Gastroesophageal sphincter (tissue), 4 donors: ENCODE measurements around the gene PXDC1. TPM values are rescaled to one million over a fixed set of nuclear protein-coding genes. Genes with fewer than 3 reads are reported as not detected.
A peak's percentile ranks its signal among the peaks of the same experiment; 100 is the strongest.

Experiments used
- ATAC-seq: fragments of 150-250 bp; one replicate; pipeline ENCODE4 v1.9.1; 2016; ENCODE audit warnings: mild to moderate bottlenecking, moderate library complexity
- H3K27ac ChIP-seq, 4 donors: fragments of 200-600 bp; sonication (generic) in 3 of 4; 1 replicate in 3 of 4; 2 replicates in 1 of 4; pipeline ENCODE4 v1.5.1; 2016 to 2019
- H3K27me3 ChIP-seq: fragments of 200-600 bp; sonication (generic); one replicate; pipeline ENCODE4 v1.5.1; 2019
- H3K36me3 ChIP-seq, 2 donors: fragments of 200-600 bp; sonication (generic); one replicate each; pipeline ENCODE4 v1.5.1; 2019; ENCODE audit warnings: control low read depth in 1 of 2
- H3K4me1 ChIP-seq, 3 donors: fragments of 200-600 bp; sonication (generic); 1 replicate in 2 of 3; 2 replicates in 1 of 3; pipeline ENCODE4 v1.5.1; 2016 to 2019; ENCODE audit warnings: control low read depth in 2 of 3
- H3K4me3 ChIP-seq, 2 donors: fragments of 200-600 bp; sonication (generic); one replicate each; pipeline ENCODE4 v1.5.1; 2019; ENCODE audit warnings: mild to moderate bottlenecking in 1 of 2, moderate library complexity in 1 of 2
- H3K9me3 ChIP-seq, 3 donors: fragments of 200-600 bp; sonication (generic); one replicate each; pipeline ENCODE4 v1.5.1; 2017 to 2019; ENCODE audit warnings: control low read depth in 2 of 3
- CTCF ChIP-seq, 4 experiments: fragments of 200-600 bp in 2 of 4; fragments of 450-650 bp in 2 of 4; sonication (generic) in 1 of 4; IDR thresholded peaks; one replicate each; pipeline ENCODE4 v1.5.1; 2017 to 2019; ENCODE audit warnings: antibody characterized with exemption in 4 of 4, mild to moderate bottlenecking in 2 of 4, moderate library complexity in 2 of 4
- EP300 ChIP-seq: sonication (generic); formaldehyde crosslinking; IDR thresholded peaks from one replicate; pipeline ENCODE4 v1.6.1; 2017; ENCODE audit warnings: antibody characterized with exemption, mild to moderate bottlenecking
- POLR2A ChIP-seq, 2 donors: fragments of 450-650 bp; IDR thresholded peaks; one replicate each; pipeline ENCODE4 v1.6.1; 2017; ENCODE audit warnings: antibody characterized with exemption in 2 of 2, mild to moderate bottlenecking in 2 of 2, moderate library complexity in 1 of 2
- POLR2AphosphoS5 ChIP-seq: sonication (generic); formaldehyde crosslinking; IDR thresholded peaks from one replicate; pipeline ENCODE4 v1.6.1; 2017; ENCODE audit warnings: antibody characterized with exemption
- WGBS, 2 donors: methylation state at CpG; one replicate each; pipeline ENCODE4 v1.1.5; 2018; ENCODE audit warnings: low coverage in 1 of 2; 5-methylcytosine and 5-hydroxymethylcytosine counted together
- total RNA-seq, 4 donors: library from RNA; depleted of rRNA; stranded (reverse); fragments of >200 nt; gene quantifications; one replicate each; pipeline ENCODE4 v1.1.0, GENCODE V29; 2016

PXDC1 gene
- total RNA-seq, 4 donors from 2014 or later, result 78.3 to 182 (median 152) TPM

GRCh38 chr6:3735029-3735605 lies 16.4 kb downstream of the PXDC1 start:
- H3K9me3 ChIP-seq, result peaks cover 0 to 6% (median 0%) of the 10 kb centered on the region in 3 donors
- WGBS, 2 donors, result 95 to 100% methylated on average over 2 to 5 of the region's 5 CpGs
- peaks cover 0 to 79% of the 10 kb centered on the region in 2 donors for H3K36me3 ChIP-seq
- H3K27ac ChIP-seq, result no peak overlapping the region
- H3K4me1 ChIP-seq, result peaks cover 0 to 74% (median 29%) of the 10 kb centered on the region in 3 donors
- no peaks in the 10 kb centered on the region for H3K27me3 ChIP-seq
- no peak for TF ChIP-seq CTCF (IDR thresholded peaks at IDR 0.05)
- TF ChIP-seq POLR2AphosphoS5, result no peak
- no peak for TF ChIP-seq EP300
- no peak for TF ChIP-seq POLR2A (IDR thresholded peaks at IDR 0.05)
- H3K4me3 ChIP-seq, result no peak overlapping the region
- no peak for ATAC-seq

GRCh38 chr6:3734023-3734422 lies 17.5 kb downstream of the PXDC1 start:
- Histone ChIP-seq H3K4me3 (no peak overlapping the region), H3K9me3 (peaks cover 0 to 6% (median 0%) of the 10 kb centered on the region in 3 donors), H3K27ac (no peak overlapping the region), H3K4me1 (peaks cover 0 to 71% (median 20%) of the 10 kb centered on the region in 3 donors), H3K27me3 (no peaks in the 10 kb centered on the region), H3K36me3 (peaks cover 0 to 90% of the 10 kb centered on the region in 2 donors)
- TF ChIP-seq POLR2AphosphoS5 (no peak), CTCF (IDR thresholded peaks at IDR 0.05) (no peak), EP300 (no peak), POLR2A (IDR thresholded peaks at IDR 0.05) (no peak)
- WGBS, 2 donors, result 77% methylated on average over 8 of the region's 10 CpGs; no CpG with 5 or more reads in 1 of the 2 donors
- no peak for ATAC-seq

GRCh38 chr6:3733321-3733925 lies 18.1 kb downstream of the PXDC1 start:
- Histone ChIP-seq H3K27me3 (no peaks in the 10 kb centered on the region), H3K4me3 (no peak overlapping the region), H3K9me3 (peaks cover 0 to 6% (median 0%) of the 10 kb centered on the region in 3 donors), H3K36me3 (peaks cover 0 to 91% of the 10 kb centered on the region in 2 donors), H3K4me1 (peaks cover 0 to 65% (median 19%) of the 10 kb centered on the region in 3 donors), H3K27ac (peak overlapping the region in 1 of 4 donors; percentile 1)
- no peak for TF ChIP-seq POLR2AphosphoS5
- no peak for TF ChIP-seq EP300
- TF ChIP-seq CTCF (IDR thresholded peaks at IDR 0.05), result no peak
- TF ChIP-seq POLR2A (IDR thresholded peaks at IDR 0.05), result no peak
- 77 to 84% methylated on average over 11 to 12 of the region's 17 CpGs for WGBS, 2 donors
- ATAC-seq, result no peak

GRCh38 chr6:3732345-3733141 lies 19.0 kb downstream of the PXDC1 start:
- Histone ChIP-seq H3K9me3 (peaks cover 0 to 6% (median 0%) of the 10 kb centered on the region in 3 donors), H3K27me3 (no peaks in the 10 kb centered on the region), H3K36me3 (peaks cover 0 to 91% of the 10 kb centered on the region in 2 donors), H3K4me3 (no peak overlapping the region), H3K4me1 (peaks cover 0 to 57% (median 19%) of the 10 kb centered on the region in 3 donors), H3K27ac (peak overlapping the region in 1 of 4 donors; percentile 1)
- peak; percentile 65 for ATAC-seq
- WGBS, 2 donors, result 4 to 36% methylated on average over 4 to 7 of the region's 16 CpGs
- no peak for TF ChIP-seq POLR2AphosphoS5
- TF ChIP-seq CTCF (IDR thresholded peaks at IDR 0.05), result peak in 3 of 4 experiments; percentile 76 to 90 (median 84)
- no peak for TF ChIP-seq POLR2A (IDR thresholded peaks at IDR 0.05)
- no peak for TF ChIP-seq EP300
